C4-2B (cell line): ENCODE measurements around the gene ME3.

Source experiments
- CTCF ChIP-seq: fragments of 450-650 bp; conservative IDR thresholded peaks from 2 replicates; pipeline ENCODE4 v1.5.1; 2017; ENCODE audit warnings: mild to moderate bottlenecking
- ZFX ChIP-seq: fragments of 450-650 bp; IDR thresholded peaks from 2 replicates; pipeline ENCODE4 v1.6.1; 2017

- TF ChIP-seq CTCF (no peak), ZFX (no peak)
Observed at GRCh38 chr11:86621854-86622253, 50.6 kb downstream of the ME3 start.
